ENCODE measurements around the gene TMEM109.
"Not testable (repeated sequence)": the region's sequence is repeated elsewhere in the genome, so short reads cannot be mapped to it uniquely, and the experiment has no call there.

The TMEM109 gene

DNA sequence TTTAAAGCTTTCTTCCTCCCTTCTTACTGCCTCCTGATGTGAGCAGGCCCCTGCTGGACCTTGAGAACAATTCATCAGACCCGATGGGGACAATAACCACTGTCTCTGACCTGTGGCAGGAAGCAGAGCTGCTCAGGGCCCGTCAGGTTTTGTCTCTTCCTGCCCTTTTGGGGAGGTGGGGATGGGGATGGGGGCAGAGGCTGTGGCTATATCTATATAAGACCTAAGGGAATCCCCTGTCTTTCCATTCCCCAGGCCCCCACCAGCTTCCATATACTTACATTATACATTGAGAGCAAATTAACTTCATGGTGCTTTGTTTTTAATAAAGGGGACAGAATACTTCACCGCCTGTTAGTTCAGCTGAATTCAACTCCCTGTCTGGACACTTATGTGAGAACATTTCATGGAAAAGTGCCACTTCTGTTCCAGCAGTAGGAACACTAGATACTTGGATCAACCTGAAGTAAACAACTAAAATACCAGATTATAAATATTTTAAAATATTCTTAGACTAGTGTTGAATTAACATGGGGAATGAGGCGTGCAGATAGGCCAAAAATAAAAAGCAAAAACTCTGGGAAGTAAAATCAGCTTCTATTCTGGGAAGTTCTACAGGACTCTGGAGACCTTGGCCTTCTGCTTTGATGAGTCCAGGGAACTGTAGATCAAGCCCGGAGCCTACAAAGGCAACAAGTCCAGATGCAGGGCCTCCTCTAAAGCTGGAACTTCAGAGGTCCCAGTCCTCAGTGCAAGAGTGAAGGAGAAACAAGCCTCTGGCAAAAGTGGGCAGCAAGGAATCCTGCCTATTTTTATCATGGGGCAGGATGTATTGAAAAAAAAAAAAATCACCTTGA lies 35.5 kb upstream of the TMEM109 start:
- DNase-seq = no peak

DNA sequence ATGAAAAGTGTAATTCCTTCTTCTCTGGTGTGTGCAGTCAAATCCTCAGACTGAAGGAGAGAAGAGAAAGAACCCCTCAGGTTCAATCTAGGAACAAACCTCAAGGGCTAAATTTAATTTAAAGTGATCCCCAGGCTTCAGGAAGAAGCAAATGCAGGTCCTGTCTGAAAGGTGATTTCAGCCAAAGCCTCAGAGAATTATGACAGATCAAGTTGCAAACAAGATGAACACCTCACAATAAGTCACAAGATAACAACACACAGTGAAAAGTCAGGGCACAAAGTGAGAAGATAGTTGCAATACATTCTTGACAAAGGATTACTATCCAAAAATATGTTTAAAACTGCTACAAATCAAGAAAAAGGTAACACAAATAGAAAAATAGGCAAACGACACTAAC lies 34.9 kb upstream of the TMEM109 start:
- no peak for DNase-seq

DNA sequence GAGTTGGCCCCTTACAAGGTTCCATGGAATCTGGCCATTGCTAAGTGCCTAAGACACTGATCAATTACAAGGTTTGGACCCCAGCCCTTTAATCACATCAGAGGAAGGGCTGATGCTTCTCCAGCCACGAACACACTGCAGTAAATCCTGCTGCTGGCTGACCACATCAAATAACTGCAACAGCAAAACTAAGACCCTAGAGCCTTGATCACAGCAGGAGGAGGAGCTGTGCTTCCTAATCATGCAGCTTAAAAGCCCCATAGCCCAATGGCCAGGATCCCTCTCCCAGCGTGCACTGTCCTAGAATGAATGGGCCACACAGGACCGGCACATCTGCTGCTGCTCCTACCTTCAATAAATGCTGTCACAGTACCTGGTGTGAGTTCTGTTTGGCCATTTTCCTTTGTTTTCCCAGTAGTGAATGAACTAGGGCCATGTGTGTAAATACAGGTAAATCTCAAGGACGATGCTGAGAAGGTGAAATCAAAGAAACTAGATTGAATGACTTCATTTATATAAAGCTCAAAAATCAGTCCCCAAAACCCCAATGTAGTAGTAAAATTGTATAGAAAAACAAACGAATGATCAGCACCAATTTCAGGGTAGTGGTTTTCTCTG lies 33.9 kb upstream of the TMEM109 start:
- no peak for DNase-seq

DNA sequence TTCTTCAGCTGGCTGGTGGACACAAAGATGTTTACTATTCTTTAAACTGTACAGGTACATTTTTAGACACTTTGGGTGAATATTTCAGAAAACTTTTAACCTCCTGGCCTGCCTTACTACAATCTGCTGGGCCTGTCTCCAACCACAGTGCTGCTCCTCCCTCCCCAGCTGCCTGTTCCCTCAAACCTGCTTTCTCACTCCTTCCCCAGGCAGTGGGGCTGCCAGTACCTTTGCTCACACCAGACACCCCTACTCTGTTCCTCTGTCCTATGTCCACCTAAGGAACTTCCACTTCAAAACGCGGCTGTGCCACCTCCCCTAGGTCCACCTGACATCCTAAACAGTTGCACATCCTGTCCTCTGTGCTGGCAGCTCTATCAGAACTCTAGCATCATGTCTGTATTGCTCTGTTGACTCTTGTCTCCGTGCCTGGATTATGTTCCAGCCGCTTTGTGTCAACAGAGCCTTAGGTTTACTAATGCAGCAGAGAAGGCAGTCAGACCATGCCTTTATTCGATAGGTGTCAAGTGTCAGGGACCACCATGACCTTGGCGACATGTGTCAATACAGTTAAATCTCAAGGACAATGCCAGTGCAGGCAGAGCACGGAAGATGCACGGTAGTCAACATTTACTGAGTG lies 33.2 kb upstream of the TMEM109 start:
- no peak for DNase-seq

DNA sequence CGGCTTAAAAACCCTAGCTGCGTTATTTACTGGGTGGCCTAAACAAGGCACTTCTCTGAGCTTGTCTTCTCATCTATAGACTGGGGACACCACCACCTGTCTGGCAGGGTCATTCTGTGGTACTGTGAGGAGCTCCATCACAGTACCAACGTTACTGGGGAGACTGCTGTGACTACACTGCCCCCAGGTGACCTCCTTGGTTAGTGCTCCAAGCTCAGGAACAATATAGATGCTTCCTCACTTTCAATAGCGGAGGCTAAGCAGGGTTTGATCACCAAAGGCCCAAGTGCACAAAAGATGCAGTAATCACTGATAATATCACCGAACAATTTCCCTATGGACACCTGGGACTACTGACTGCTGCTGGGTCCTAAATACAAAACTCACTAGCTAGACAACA lies 26.4 kb upstream of the TMEM109 start:
- DNase-seq = peak in 3 of 14 donors; percentile 7 to 34 (median 16)

DNA sequence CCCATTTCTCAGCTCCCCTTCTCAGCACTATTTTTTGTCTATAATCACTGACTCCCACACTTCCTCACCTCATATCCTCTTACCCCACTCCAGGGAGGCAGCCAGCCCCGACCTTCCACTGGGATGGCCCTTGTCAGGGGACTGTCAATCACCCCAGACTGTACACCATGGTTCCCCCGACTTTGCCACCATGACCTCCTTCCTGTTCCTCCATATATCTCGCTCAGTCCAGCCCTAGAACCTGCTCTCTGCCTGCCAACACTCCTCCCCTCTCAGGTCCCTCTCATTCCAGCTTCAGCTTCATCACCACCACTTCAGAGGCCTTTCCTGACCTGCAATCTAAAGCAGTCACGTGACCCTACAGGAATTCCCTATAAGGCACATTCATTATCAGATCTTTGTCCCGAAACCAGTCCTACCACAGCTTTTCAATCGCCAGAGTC lies 24.1 kb upstream of the TMEM109 start:
- no peak for DNase-seq

DNA sequence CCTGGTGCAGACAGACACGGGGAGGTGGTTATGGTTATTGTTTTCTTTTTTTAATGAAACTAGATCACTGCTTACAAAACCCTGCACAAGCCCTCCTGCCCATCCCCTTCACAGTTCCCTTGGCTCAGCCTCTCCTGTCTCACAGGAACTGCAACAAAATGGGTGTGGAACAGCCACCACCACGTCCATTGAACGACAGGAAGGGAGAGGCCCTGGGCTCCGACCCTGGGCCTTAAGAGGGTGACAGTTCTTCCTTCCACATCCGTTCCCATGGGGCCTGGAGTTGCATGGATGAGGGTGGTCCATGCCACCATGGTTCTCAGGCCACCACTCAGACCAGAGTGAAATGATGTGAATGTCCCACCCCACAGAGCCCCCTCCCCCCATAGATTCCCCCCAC lies 23.3 kb upstream of the TMEM109 start:
- no peak for DNase-seq

DNA sequence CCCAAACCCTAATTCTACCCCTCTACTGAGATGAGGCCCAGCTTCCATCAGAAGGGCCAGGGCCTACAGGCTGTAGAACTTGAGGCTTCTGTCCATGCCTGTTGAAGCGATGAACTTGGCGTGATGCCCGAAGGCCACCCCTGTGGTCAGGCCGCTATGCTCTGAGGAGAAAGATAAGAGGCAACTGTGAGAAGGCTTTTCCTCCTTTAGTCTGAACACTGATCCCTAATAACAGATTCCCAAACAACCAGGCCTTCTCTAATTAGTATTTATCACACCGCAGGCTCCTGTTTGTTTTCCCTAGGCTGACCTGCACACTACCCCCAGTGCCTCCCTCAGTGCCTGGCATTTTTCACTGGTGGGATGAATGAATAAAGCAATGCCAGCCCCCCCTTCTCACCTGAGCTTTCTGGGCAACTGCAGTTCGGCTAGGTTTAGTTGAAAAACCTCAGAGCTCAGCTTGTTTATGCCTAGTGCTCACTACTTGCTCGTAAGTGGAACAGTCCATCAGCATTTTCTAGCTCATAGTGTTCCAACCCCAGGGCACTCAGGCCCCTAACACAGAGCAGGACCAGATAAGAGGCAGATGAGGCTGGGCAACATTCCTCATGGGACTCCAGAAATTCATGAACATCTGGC lies 22.7 kb upstream of the TMEM109 start:
- DNase-seq = no peak

DNA sequence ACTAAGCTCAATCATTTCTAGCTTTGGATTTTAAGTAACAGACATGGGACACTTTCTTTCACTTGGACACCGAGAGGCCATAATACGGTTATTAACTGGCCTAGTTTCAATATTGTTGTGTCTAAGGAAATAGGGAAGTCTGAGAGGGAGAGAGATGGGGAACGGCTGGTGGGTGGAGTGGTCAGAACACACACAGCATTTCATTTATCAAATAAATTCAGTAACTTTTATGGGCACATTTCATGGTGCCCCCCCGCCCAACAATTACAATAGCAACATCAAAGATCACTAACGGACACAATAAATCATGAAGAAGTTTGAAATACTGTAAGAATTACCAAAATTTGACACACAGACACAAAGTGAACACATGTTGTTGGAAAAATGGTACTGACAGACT lies 18.3 kb upstream of the TMEM109 start:
- DNase-seq = no peak

DNA sequence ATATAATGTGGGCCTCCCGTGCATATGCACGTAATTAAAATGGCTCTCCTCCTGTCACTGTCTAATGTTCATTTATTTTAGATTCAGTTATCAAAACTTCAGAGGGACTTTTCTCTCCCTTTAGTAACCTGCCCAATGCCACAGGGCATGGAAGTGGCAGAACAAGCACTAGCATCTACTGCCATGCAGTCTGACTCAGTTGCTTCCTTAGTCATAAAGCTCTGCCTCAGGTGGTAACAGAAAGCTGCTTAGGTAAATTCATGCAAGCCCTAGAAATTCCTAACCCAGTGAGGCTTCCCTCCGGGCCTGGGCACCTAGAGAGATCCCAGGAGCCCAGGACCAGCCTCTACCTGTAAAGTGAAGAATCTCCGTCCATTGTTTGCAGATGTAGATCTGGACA lies 16.5 kb upstream of the TMEM109 start:
- DNase-seq = no peak

DNA sequence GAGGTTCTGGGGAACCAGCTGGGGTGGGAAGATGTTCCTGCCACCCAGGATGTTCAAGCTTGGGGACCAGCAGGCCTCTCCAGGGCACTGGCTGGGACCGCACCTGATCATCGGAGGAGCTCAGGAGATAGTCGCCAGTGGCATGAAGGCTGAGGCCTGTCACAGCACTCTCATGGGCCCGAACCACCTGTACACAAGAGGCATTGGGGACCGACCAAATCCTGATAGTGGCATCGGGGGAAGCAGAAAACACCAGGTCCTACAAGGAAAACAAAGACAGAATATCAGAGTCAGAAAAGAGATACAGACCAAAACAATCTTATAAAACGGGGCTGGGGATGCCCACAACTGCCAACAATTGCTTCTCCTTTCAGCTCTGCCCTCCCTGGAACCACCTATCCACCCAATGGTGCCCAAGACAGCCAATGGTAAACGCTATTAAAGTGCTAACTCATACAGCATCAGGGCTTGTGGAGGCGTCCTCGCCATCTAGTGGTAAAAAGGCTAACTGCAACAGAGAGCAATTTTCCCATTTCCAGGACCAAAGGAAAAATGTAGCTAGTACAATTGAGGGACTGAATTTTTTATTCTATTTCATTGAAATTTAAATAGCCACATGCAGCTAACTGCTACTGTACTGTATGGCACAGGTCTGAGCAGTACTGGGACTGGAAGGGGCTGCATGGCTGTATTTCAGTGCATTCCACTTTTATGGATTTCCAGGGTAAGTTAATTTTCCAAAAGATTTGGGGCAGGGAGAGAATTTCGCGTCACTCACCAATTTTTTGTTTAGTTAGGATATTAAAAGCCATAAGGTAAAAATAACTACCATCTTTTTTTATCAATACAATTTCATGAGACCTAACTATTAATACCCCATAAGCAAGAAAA lies 14.7 kb upstream of the TMEM109 start:
- DNase-seq = peak in 1 of 14 donors; percentile 13

DNA sequence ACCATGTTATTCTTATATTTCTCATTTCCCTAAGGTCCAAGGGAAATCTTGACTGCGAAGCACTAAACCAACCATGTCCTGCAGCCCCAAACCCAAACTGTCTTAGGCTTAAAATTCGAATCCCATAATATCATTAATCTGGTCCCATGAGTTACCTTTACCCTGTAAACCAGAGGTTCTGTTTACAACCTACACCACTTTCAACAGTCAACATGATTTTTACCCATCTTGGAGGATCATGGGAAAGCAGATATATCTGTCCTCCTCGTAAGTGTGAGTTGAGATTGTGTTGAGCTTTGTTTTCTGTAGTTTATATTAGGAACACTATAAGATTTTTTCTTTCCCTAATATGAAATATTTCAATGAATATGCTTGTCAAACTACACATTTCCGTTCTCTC lies 14.0 kb upstream of the TMEM109 start:
- no peak for DNase-seq

DNA sequence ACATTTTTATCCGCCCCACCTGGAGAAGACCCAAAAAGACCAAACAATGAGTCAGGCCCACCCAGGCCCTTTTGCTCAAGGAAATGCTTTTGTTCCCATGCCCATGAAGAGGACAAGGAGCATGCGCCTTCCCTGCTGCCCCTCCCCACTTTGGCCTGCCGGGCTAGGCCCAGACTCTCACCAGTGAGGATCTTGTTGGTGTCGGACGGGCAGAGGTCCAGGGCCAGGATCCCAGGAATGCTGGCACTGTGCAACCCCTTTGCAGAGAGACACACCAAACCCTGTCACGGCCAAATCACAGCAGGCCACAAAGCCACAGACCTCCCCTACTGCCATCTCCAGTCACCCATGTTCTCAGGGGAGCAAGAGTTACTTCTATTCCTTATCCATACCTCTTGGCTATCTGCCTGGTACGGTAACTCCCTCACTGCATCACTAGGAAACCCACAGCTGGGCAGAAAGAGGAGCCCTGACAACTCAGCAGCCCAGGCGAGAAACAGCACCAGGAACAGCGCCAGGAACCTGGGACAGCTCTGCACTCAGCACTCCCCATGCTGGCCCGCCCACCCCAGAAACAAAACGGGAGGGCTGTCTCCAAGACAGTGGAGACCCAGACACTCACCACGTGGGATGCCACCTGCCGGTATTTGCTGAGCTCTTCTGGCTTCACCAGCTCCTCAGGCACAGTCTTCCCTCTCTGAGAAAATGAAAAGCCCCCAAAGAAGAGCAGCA lies 13.1 kb upstream of the TMEM109 start:
- peak in 6 of 14 donors; percentile 25 to 66 (median 54) for DNase-seq

DNA sequence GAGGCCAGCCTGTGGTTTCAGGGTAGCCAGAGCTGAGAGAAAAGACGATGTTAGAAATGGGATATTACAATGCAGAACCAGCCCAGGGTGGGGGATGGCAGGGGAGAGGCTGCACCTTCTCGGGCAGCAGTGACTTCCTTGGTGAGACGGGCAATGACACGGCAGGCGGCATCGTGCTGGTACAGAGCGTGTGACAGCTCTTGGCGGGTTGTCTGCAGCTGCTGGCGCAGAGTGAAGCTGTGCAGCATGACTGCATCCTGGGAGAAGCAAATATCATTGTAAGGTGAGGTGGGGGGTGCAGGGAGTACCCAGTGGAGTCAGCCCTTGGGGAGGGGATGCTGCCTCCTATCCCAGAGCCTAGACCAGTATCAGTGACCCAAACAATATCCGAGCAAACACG lies 11.3 kb upstream of the TMEM109 start:
- no peak for DNase-seq

DNA sequence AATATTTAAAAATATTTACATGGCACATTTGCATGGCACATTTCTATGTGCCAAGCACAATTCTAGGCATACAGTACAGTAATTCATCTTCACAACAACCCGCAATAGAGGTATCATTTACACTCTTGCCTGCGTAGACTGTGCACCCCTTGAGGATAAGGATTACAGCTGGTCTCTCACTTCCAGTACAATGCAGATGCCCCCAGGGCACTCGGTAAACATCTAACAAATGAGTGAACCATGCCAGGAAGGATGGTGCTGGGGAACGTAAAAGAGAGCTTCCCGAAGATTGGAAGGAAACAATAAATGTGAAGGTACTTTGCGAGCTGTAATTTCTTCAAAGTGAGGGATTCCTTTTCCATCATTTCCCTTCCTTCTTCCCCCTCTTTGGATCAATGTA lies 8.9 kb upstream of the TMEM109 start:
- no peak for DNase-seq

DNA sequence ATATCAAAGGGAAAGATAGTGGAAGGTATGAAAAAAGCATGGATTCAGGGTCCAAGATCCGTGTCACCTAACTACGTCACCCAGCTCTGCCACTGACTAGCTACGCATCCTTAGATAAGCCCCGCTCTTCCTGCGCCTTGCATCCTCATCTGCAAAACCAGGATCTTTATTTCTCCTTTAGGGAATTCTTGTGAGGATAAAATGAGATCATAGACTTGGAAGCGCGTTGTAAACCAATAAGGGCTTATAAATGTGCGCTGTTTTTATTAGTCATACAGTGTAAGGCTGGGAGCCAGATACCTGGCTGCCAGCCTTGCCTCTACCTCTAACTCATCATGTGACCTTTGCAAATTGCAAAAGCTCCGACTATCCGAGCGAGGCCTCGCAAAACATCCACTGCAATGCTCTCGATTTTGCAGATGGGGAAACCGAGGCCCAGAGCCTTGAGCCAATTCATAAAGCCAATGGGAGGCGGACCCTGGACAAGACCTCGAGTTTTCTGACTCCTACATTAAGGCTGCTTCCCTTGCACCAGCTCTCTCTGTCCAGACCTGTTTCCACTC lies 8.3 kb upstream of the TMEM109 start:
- DNase-seq = peak in 1 of 14 donors; percentile 38

DNA sequence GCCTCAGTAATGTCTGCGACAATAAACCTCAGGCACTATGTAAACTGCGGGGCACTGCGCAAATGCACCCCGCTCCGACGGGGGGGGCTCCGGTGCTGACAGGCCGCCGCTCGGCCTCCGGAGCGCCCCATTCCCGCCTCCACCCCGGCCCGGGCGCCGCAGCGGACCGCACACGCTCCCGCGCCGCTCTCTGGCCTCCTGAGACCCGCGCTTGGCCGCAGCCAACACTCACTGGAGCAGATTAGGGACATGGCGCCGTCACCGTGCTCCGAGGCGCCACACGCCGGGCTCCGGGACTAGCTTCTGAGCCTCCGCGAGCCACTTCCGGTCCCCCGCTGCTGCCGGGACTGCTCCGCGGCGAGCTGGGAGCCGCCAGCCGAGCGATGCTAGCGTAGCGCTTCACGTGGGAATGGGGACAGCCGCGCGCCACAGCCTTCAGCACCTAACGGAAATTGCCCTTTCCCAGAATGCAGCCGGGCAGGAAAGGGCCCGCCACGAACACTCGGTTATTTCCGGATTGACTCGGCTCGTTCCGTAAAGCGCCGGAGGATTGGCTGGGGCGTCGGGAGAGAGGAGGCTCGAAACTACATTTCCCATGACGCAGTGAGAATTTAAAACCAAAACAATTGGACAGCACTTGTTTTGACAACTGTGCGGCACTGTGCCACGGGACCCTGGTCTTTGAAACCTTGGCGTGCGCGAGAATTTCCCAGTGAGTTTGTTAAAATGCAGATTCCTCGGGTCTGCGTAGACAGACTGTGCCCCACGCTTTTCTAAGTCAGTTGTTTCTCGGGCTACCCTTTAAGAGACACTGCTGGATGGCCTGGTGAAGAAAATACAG lies 7.6 kb upstream of the TMEM109 start, which contains the start of gene PRPF19:
Gene PRPF19 (minus strand): TSS at position 454 of the 841 bp plus-strand sequence. CDS start 203 bp downstream, at position 251.
- peak; percentile 69 to 98 (median 96) for DNase-seq

DNA sequence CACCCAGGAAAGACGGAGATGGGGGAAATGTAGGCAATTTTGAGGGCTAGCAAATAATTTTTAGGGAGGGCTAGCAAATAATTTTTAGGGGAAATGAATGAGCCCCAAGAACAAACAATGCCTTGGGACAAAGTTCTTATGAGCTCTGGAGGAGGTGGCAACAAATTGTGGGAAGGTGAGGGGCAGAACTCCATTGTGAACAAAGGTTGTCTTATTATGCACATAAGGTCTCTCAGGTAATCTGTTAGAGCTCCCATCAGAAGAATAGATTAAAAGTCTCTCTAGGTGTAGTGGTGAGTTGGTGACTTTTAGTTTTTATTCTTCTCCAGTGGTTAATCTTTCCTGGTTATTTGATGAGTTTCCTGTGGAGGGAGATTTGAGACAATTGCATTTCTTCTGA lies 5.2 kb upstream of the TMEM109 start:
- no peak for DNase-seq

DNA sequence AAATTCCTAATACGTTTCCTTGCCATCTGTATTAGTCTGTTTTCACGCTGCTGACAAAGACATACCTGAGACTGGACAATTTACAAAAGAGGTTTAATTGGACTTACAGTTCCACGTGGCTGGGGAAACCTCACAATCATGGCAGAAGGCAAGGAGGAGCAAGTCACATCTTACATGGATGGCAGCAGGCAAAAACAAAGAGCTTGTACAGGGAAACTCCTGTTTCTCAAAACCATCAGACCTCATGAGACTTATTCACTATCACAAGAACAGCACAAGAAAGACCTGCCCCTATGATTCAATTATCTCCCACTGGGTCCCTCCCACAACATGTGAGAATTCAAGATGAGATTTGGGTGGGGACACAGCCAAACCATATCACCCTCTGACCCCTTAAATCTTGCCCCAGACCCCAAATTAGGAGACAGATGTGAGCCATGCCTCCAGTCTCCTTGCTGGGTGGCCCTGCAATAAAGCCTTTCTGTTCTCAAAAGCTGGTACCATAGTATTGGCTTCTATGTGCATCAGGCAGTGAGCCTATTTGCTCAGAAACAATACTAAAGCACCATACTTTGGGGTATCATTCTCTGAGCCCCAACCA lies 4.2 kb upstream of the TMEM109 start:
- not testable (repeated sequence) for DNase-seq

All from C1 segment of cervical spinal cord (tissue), 14 donors.